GM12865 (cell line): ENCODE results near the gene SAPCD2.

ENCODE experiments used
- DNase-seq: peaks from one replicate; pipeline ENCODE4 v3.0.0; 2010; ENCODE audit warnings: low read depth
- H3K4me3 ChIP-seq: 2 replicates; pipeline ENCODE4 v1.5.1; 2011; ENCODE audit warnings: mild to moderate bottlenecking, low read depth, low read length, control low read depth
- CTCF ChIP-seq: IDR thresholded peaks from 2 replicates; pipeline ENCODE4 v1.5.1; 2011; ENCODE audit warnings: low read length, control low read depth, low read depth, inconsistent platforms; ENCODE audit not compliant: insufficient read depth; ENCODE audit errors: missing control alignments

SAPCD2 gene

DNA sequence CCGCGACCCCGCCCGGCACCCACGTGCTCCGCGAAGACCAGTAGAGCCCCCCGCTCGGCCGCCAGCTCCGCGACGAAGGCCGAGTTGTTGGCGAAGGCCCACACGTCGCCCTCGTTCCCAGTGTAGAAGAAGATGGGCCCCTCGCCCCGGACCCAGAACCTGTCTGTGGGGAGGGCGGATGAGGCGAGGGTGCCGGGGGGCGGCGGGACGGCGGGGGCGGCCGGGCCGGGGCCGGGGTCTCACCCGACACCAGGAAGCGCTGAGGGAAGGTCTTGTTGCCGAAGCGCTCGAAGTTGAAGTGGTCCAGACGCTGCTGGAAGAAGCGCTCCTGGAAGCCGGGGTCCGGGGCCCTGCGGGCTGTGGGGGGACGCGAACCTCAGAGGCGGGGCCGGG is 43.9 kb upstream of the SAPCD2 start:
- H3K4me3 ChIP-seq, result peak overlapping the region; percentile 78
- no peak for TF ChIP-seq CTCF
- no peak for DNase-seq

DNA sequence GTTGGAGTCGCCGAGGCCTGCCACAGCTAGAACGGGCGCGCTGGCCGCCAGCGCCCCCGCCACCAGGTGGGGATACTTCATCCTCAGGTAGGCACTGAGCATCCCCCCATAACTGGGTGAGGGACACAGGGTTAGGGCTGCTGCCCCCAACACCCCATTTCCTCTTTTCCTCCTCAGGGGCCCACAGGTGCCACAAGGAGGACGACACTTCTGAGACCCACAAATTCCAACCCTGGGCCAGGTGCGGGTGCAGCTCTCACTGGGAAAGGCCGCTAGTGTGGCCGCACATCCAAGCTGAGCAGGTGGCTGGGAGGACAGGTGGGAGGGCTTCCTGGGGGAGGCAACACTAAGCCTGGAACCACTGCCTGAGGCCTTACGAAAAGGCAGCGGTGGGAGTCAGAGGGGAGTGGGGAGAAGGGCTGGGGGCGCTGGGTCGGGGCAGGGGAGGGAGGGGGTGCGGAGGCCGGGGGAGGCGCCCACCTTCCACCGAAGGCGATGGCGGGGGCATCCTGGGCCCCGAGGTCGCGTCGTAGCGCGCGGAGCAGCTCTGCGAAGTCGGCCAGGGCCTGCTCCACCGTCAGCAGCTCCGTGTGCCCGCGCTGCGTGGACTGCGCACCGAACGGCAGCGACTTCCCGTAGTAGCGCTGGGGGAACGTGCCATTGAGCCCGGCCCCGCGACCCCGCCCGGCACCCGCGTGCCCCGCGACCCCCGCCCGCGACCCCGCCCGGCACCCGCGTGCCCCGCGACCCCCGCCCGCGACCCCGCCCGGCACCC is 43.2 kb upstream of the SAPCD2 start:
- no peak for TF ChIP-seq CTCF
- peak overlapping the region; percentile 32 for H3K4me3 ChIP-seq
- peak; percentile 62 for DNase-seq

- TF ChIP-seq CTCF, result no peak
- H3K4me3 ChIP-seq, result no peak overlapping the region
- no peak for DNase-seq
Measured at GRCh38 chr9:137112564-137113384, 42.4 kb upstream of the SAPCD2 start.

GRCh38 chr9:137111788-137112563 is 41.6 kb upstream of the SAPCD2 start:
- H3K4me3 ChIP-seq, result no peak overlapping the region
- no peak for DNase-seq
- no peak for TF ChIP-seq CTCF

GRCh38 chr9:137110911-137111787 is 40.8 kb upstream of the SAPCD2 start:
- TF ChIP-seq CTCF, result no peak
- no peak for DNase-seq

More at GRCh38 chr9:137110911-137111787, 40.8 kb upstream of the SAPCD2 start:
- H3K4me3 ChIP-seq, result no peak overlapping the region
